H9 (cell line): ENCODE results near the gene ZNF664. TPM values are rescaled to one million over a fixed set of nuclear protein-coding genes. Genes with fewer than 3 reads are reported as not detected.

Source experiments
- DNase-seq: peaks from one replicate; pipeline ENCODE4 v3.0.0-alpha.2; 2017
- H2AFZ ChIP-seq: one replicate; pipeline ENCODE4 v1.6.1; 2013; ENCODE audit warnings: mild to moderate bottlenecking, low read length, control low read depth, moderate library complexity
- H2AK5ac ChIP-seq: 2 replicates; pipeline ENCODE4 v1.6.1; 2013; ENCODE audit warnings: low read length, control low read depth, mixed read lengths; ENCODE audit not compliant: insufficient read length
- H2BK120ac ChIP-seq: one replicate; pipeline ENCODE4 v1.6.1; 2013; ENCODE audit warnings: low read depth, mild to moderate bottlenecking, low read length, control low read depth, inconsistent platforms; ENCODE audit not compliant: poor library complexity, severe bottlenecking
- H2BK12ac ChIP-seq: 2 replicates; pipeline ENCODE4 v1.6.1; 2013; ENCODE audit warnings: low read length, control low read depth, mixed read lengths, low read depth; ENCODE audit not compliant: insufficient read length
- H2BK15ac ChIP-seq: 2 replicates; pipeline ENCODE4 v1.6.1; 2013; ENCODE audit warnings: low read depth, low read length, control low read depth
- H2BK20ac ChIP-seq: one replicate; pipeline ENCODE4 v1.6.1; 2013; ENCODE audit warnings: low read depth, mild to moderate bottlenecking, low read length, control low read depth, inconsistent platforms; ENCODE audit not compliant: poor library complexity, severe bottlenecking
- H2BK5ac ChIP-seq: 2 replicates; pipeline ENCODE4 v1.6.1; 2013; ENCODE audit warnings: low read length, control low read depth, mixed read lengths; ENCODE audit not compliant: insufficient read length
- H3K14ac ChIP-seq: 2 replicates; pipeline ENCODE4 v1.6.1; 2013; ENCODE audit warnings: low read length, control low read depth; ENCODE audit not compliant: insufficient read depth
- H3K18ac ChIP-seq: 2 replicates; pipeline ENCODE4 v1.6.1; 2013; ENCODE audit warnings: low read depth, mild to moderate bottlenecking, mixed read lengths, low read length, control low read depth; ENCODE audit not compliant: insufficient read length
- H3K23ac ChIP-seq: 2 replicates; pipeline ENCODE4 v1.6.1; 2013; ENCODE audit warnings: low read length, control low read depth, mixed read lengths, low read depth; ENCODE audit not compliant: insufficient read length
- H3K23me2 ChIP-seq: 2 replicates; pipeline ENCODE4 v1.6.1; 2013; ENCODE audit warnings: low read depth, mild to moderate bottlenecking, mixed read lengths, low read length, control low read depth; ENCODE audit not compliant: insufficient read length, poor library complexity, severe bottlenecking
- H3K27ac ChIP-seq: 2 replicates; pipeline ENCODE4 v1.5.1; 2013; ENCODE audit warnings: low read length, control low read depth, mixed read lengths, low read depth; ENCODE audit not compliant: insufficient read length
- H3K27me3 ChIP-seq: 2 replicates; pipeline ENCODE4 v1.6.1; 2013; ENCODE audit warnings: low read length, control low read depth, inconsistent platforms; ENCODE audit not compliant: insufficient read depth
- H3K4ac ChIP-seq: 2 replicates; pipeline ENCODE4 v1.6.1; 2013; ENCODE audit warnings: low read depth, mild to moderate bottlenecking, control low read depth, inconsistent platforms, low read length, moderate library complexity
- H3K4me1 ChIP-seq: 2 replicates; pipeline ENCODE4 v1.6.1; 2013; ENCODE audit warnings: low read length, control low read depth, inconsistent platforms; ENCODE audit not compliant: insufficient read depth
- H3K4me2 ChIP-seq: 2 replicates; pipeline ENCODE4 v1.6.1; 2013; ENCODE audit warnings: low read length, control low read depth, mixed read lengths; ENCODE audit not compliant: insufficient read length, insufficient read depth
- H3K56ac ChIP-seq: 2 replicates; pipeline ENCODE4 v1.6.1; 2013; ENCODE audit warnings: low read depth, mild to moderate bottlenecking, mixed read lengths, low read length, control low read depth; ENCODE audit not compliant: insufficient read length
- H3K79me1 ChIP-seq: 2 replicates; pipeline ENCODE4 v1.6.1; 2013; ENCODE audit warnings: low read depth, mild to moderate bottlenecking, moderate library complexity, low read length, control low read depth, inconsistent platforms; ENCODE audit not compliant: insufficient read depth, poor library complexity, severe bottlenecking
- H3K79me2 ChIP-seq: 2 replicates; pipeline ENCODE4 v1.6.1; 2013; ENCODE audit warnings: low read length, control low read depth, inconsistent platforms; ENCODE audit not compliant: insufficient read depth
- H3K9ac ChIP-seq: 2 replicates; pipeline ENCODE4 v1.6.1; 2013; ENCODE audit warnings: low read length, control low read depth, mixed read lengths; ENCODE audit not compliant: insufficient read length; ENCODE audit errors: extremely low read depth
- H3K9me3 ChIP-seq: one replicate; pipeline ENCODE4 v1.6.1; 2013; ENCODE audit warnings: low read depth, low read length, inconsistent platforms; ENCODE audit not compliant: control insufficient read depth
- H3T11ph ChIP-seq: one replicate; pipeline ENCODE4 v1.6.1; 2013; ENCODE audit warnings: mild to moderate bottlenecking, low read length, control low read depth, inconsistent platforms
- H4K20me1 ChIP-seq: one replicate; pipeline ENCODE4 v1.6.1; 2013; ENCODE audit not compliant: control insufficient read depth, insufficient read length, insufficient read depth
- H4K5ac ChIP-seq: 2 replicates; pipeline ENCODE4 v1.6.1; 2013; ENCODE audit warnings: low read depth, mild to moderate bottlenecking, mixed read lengths, low read length, control low read depth; ENCODE audit not compliant: insufficient read length
- H4K8ac ChIP-seq: replicated peaks from 2 replicates; pipeline ENCODE4 v1.6.1; 2013; ENCODE audit warnings: low read length, control low read depth, mixed read lengths, low read depth; ENCODE audit not compliant: insufficient read length
- H4K91ac ChIP-seq: 2 replicates; pipeline ENCODE4 v1.6.1; 2013; ENCODE audit warnings: low read depth, mild to moderate bottlenecking, moderate library complexity, mixed read lengths, low read length, control low read depth; ENCODE audit not compliant: insufficient read length
- H3K27ac Mint-ChIP-seq, 3 experiments: 2 replicates in 2 of 3; 3 replicates in 1 of 3; pipeline ENCODE4 v1.8.0; 2020 to 2021; ENCODE audit warnings: mixed read lengths in 3 of 3, mild to moderate bottlenecking in 1 of 3, moderate library complexity in 1 of 3
- H3K27me3 Mint-ChIP-seq: 2 replicates; pipeline ENCODE4 v1.8.0; 2021; ENCODE audit warnings: low read depth, mild to moderate bottlenecking, moderate library complexity, mixed read lengths
- H3K36me3 Mint-ChIP-seq, 3 experiments: 2 replicates in 2 of 3; 3 replicates in 1 of 3; pipeline ENCODE4 v1.8.0; 2020 to 2021; ENCODE audit warnings: low read depth in 3 of 3, mixed read lengths in 3 of 3; ENCODE audit not compliant: insufficient read depth in 1 of 3
- H3K4me1 Mint-ChIP-seq, 2 experiments: 2 replicates each; pipeline ENCODE4 v1.8.0; 2020; ENCODE audit warnings: mixed read lengths in 2 of 2
- H3K4me3 Mint-ChIP-seq, 2 experiments: 2 replicates in 1 of 2; 3 replicates in 1 of 2; pipeline ENCODE4 v1.8.0; 2020 to 2021; ENCODE audit warnings: mild to moderate bottlenecking in 2 of 2, mixed read lengths in 2 of 2, moderate library complexity in 1 of 2
- H3K9me3 Mint-ChIP-seq, 2 experiments: 2 replicates in 1 of 2; 3 replicates in 1 of 2; pipeline ENCODE4 v1.8.0; 2020; ENCODE audit warnings: mild to moderate bottlenecking in 2 of 2, mixed read lengths in 2 of 2, moderate library complexity in 1 of 2
- WGBS: extraction: QIAGEN DNeasy Blood & Tissue Kit; methylation state at CpG from one replicate; pipeline ENCODE4 v1.1.7; 2013; ENCODE audit warnings: missing lambda C conversion rate, low lambda C conversion rate, mixed read lengths; ENCODE audit not compliant: insufficient read length; ENCODE audit errors: extremely low coverage; 5-methylcytosine and 5-hydroxymethylcytosine counted together
- total RNA-seq: library from RNA; stranded (reverse); gene quantifications from 2 replicates; pipeline ENCODE4 v1.2.1, GENCODE V29; 2021
- TF ChIP-seq, protein P1 (sequence below): fragments of 200-600 bp; sonication (generic); conservative IDR thresholded peaks from 3 replicates; pipeline ENCODE4 v1.8.0; 2021; ENCODE audit warnings: antibody characterized with exemption, mild to moderate bottlenecking

Gene ZNF664
- total RNA-seq, 1 experiment from 2014 or later, result 29.5 TPM

DNA sequence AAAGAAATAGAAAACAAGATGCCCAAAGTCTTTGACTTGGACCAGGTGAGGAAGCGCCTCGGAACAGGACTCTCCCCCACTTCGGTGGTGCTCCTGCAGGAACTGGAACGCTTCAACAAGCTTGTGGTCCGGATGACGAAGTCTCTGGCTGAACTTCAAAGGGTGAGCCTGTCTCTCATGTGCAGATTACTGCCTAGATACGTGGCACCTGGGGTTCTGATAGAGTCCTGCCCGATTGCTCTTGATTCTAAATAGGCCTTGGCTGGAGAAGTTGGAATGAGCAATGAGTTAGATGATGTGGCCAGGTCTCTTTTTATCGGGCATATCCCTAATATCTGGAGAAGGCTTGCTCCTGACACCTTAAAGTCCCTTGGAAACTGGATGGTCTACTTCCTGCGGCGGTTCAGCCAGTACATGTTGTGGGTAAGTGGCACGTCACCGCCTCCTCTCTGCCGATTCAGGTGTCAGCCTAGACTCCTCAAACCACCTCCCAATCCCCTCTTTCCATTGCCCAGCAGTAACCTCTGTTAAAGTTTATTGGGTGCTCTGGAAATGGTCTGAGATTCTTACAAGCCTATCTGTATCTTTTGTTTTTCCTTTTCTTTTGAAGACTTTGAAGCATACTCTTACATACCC is 41.2 kb upstream of the ZNF664 start:
- TF ChIP-seq, protein P1, sequence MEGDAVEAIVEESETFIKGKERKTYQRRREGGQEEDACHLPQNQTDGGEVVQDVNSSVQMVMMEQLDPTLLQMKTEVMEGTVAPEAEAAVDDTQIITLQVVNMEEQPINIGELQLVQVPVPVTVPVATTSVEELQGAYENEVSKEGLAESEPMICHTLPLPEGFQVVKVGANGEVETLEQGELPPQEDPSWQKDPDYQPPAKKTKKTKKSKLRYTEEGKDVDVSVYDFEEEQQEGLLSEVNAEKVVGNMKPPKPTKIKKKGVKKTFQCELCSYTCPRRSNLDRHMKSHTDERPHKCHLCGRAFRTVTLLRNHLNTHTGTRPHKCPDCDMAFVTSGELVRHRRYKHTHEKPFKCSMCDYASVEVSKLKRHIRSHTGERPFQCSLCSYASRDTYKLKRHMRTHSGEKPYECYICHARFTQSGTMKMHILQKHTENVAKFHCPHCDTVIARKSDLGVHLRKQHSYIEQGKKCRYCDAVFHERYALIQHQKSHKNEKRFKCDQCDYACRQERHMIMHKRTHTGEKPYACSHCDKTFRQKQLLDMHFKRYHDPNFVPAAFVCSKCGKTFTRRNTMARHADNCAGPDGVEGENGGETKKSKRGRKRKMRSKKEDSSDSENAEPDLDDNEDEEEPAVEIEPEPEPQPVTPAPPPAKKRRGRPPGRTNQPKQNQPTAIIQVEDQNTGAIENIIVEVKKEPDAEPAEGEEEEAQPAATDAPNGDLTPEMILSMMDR, result no peak
- Histone ChIP-seq H3K79me1 (no peaks in the 10 kb centered on the region), H3K4me1 (no peaks in the 10 kb centered on the region), H3K27me3 (no peaks in the 10 kb centered on the region; the same call in 1 of the 2 replicates), H3K56ac (no peak overlapping the region), H4K20me1 (no peaks in the 10 kb centered on the region), H3K4me2 (no peak overlapping the region), H3K14ac (no peak overlapping the region), H2BK20ac (no peak overlapping the region), H3K9me3 (no peaks in the 10 kb centered on the region), H2BK120ac (no peak overlapping the region), H3K23me2 (no peaks in the 10 kb centered on the region), H3K9ac (no peak overlapping the region), H3T11ph (no peak overlapping the region), H3K4ac (no peak overlapping the region), H2AK5ac (no peak overlapping the region), H2BK5ac (no peak overlapping the region), H3K79me2 (no peaks in the 10 kb centered on the region), H2BK12ac (no peak overlapping the region), H3K23ac (no peak overlapping the region), H4K5ac (no peak overlapping the region), H2AFZ (no peak overlapping the region), H2BK15ac (no peak overlapping the region), H4K91ac (no peak overlapping the region), H4K8ac (no peak overlapping the region), H3K27ac (no peak overlapping the region), H3K18ac (no peak overlapping the region)
- WGBS, result no CpG with 5 or more reads among the region's 14 CpGs
- Mint-ChIP-seq H3K9me3 (no peaks in the 10 kb centered on the region), H3K27me3 (peaks cover 96% of the 10 kb centered on the region), H3K27ac (no peak overlapping the region), H3K4me3 (no peak overlapping the region), H3K4me1 (no peaks in the 10 kb centered on the region), H3K36me3 (no peaks in the 10 kb centered on the region)
- no peak for DNase-seq
